Right lobe of liver (tissue), 6 donors: Measurements from ENCODE around the gene DDOST. TPM values are rescaled to one million over a fixed set of nuclear protein-coding genes. Genes with fewer than 3 reads are reported as not detected.
A peak's percentile ranks its signal among the peaks of the same experiment; 100 is the strongest.

Experiments used
- ATAC-seq, 4 donors: fragments of 200-7000 bp; cut with Tn5 transposase; one replicate each; pipeline ENCODE4 v1.9.1; 2020; ENCODE audit warnings: mild to moderate bottlenecking in 4 of 4, moderate library complexity in 4 of 4
- DNase-seq, 3 donors: peaks; one replicate each; pipeline ENCODE4 v3.0.0-alpha.2; 2020
- H3K27ac ChIP-seq, 3 donors: fragments of 200-600 bp; one replicate each; pipeline ENCODE4 v1.8.0; 2022
- H3K27me3 ChIP-seq, 2 donors: fragments of 200-600 bp; one replicate each; pipeline ENCODE4 v1.8.0; 2022
- H3K36me3 ChIP-seq, 4 donors: fragments of 200-600 bp; sonication (generic) in 1 of 4; one replicate each; pipeline versions ENCODE4 v1.5.1 to v1.8.0; 2017 to 2022; ENCODE audit warnings: control low read depth in 1 of 4
- H3K4me1 ChIP-seq, 4 donors: fragments of 200-600 bp; sonication (generic) in 1 of 4; one replicate each; pipeline versions ENCODE4 v1.5.1 to v1.8.0; 2017 to 2022; ENCODE audit warnings: control low read depth in 1 of 4
- H3K4me3 ChIP-seq, 3 donors: fragments of 200-600 bp; one replicate each; pipeline ENCODE4 v1.8.0; 2022
- H3K9me3 ChIP-seq, 4 donors: fragments of 200-600 bp; sonication (generic) in 1 of 4; one replicate each; pipeline versions ENCODE4 v1.5.1 to v1.8.0; 2017 to 2022; ENCODE audit warnings: control low read depth in 1 of 4
- POLR2A ChIP-seq: fragments of 450-650 bp; IDR thresholded peaks from one replicate; pipeline ENCODE4 v1.6.1; 2017; ENCODE audit warnings: antibody characterized with exemption, mild to moderate bottlenecking
- WGBS: methylation state at CpG from one replicate; pipeline ENCODE4 v1.1.6; 2018; ENCODE audit warnings: low coverage, low lambda C conversion rate; ENCODE audit not compliant: insufficient coverage; ENCODE audit errors: missing lambda C conversion rate; 5-methylcytosine and 5-hydroxymethylcytosine counted together
- intact Hi-C, 2 donors: fragments of 100-400 bp; cut with DNase I; formaldehyde crosslinking; loops; one replicate each; pipeline versions ENCODE4 v1.11.2 to v1.14.1; 2022
- total RNA-seq, 6 experiments: library from RNA; depleted of rRNA in 2 of 6; stranded (reverse); fragments of >200 nt in 2 of 6; fragmentation: NEBNext Ultra II Directional in 3 of 6; extraction: Animal tissue kit (Norgen Biotek cat#: 25700) in 3 of 6; gene quantifications; one replicate each; pipeline versions ENCODE4 v1.1.0 to v1.2.4, GENCODE V29; 2016 to 2023
- TF ChIP-seq, protein P1 (sequence below), 4 donors: fragments of 200-600 bp in 3 of 4; fragments of 450-650 bp in 1 of 4; IDR thresholded peaks; one replicate each; pipeline versions ENCODE4 v1.5.1 to v1.8.0; 2016 to 2022; ENCODE audit warnings: antibody characterized with exemption in 4 of 4, mild to moderate bottlenecking in 2 of 4
- donor health status: DM: no; HTN: yes; CAD: no.
- donor health status: DM: no; HTN: no; CAD: no.
- donor health status: DM: no; HTN: no; CAD: no.
- donor health status: DM: no; HTN: yes; CAD: no.
- donor health status: DM: no; HTN: yes; CAD: no.

DDOST gene
- total RNA-seq, 6 experiments from 2014 or later = 53.0 to 132 (median 100) TPM

DNA sequence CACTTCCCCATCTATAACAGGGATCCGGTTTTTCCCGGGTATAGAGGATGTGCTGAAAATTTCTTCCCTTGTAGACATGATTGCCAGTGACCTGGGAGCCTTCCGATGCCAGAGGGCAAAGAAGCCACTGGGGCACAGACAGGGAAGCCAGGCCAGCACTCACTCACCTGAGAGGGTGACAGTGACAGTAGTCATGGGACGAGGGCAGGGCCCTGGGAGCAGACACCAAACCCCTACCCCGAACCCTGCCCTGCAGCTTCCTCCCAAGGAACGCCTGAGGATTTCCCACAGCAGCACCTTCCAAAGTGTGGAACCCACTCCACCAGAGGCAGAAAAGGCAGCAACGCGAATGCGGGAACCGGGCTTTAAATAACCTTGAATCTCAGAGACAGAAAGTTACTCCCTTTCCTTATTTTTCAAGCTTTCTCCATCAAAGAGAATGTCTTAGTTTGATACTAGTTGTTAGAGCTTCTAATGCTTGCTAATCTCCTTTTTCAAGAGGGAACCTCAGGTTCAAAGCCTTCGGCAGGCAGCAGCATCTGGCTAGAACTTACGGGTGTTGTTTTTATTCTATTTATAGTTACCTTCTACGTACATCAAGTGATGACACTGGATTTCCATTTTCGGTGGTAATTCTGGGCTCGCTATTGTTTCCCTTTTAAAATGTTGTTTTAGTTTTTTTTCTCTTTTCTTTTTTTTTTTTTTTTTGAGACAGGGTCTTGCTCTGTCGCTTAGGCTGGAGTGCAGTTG is 2.8 kb downstream of the DDOST start:
- H3K4me3 ChIP-seq = no peak overlapping the region
- peaks cover 0 to 42% (median 22%) of the 10 kb centered on the region in 4 donors for H3K36me3 ChIP-seq
- no peaks in the 10 kb centered on the region for H3K9me3 ChIP-seq
- H3K27ac ChIP-seq = no peak overlapping the region
- 66% methylated on average over 7 of the region's 16 CpGs for WGBS
- peaks cover 0 to 20% (median 9%) of the 10 kb centered on the region in 4 donors for H3K4me1 ChIP-seq
- TF ChIP-seq, protein P1, sequence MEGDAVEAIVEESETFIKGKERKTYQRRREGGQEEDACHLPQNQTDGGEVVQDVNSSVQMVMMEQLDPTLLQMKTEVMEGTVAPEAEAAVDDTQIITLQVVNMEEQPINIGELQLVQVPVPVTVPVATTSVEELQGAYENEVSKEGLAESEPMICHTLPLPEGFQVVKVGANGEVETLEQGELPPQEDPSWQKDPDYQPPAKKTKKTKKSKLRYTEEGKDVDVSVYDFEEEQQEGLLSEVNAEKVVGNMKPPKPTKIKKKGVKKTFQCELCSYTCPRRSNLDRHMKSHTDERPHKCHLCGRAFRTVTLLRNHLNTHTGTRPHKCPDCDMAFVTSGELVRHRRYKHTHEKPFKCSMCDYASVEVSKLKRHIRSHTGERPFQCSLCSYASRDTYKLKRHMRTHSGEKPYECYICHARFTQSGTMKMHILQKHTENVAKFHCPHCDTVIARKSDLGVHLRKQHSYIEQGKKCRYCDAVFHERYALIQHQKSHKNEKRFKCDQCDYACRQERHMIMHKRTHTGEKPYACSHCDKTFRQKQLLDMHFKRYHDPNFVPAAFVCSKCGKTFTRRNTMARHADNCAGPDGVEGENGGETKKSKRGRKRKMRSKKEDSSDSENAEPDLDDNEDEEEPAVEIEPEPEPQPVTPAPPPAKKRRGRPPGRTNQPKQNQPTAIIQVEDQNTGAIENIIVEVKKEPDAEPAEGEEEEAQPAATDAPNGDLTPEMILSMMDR (IDR thresholded peaks at IDR 0.05) = no peak
- TF ChIP-seq POLR2A = no peak
- H3K27me3 ChIP-seq = no peaks in the 10 kb centered on the region
- DNase-seq = no peak
- ATAC-seq = no peak
- intact Hi-C loops = no loop called here

DNA sequence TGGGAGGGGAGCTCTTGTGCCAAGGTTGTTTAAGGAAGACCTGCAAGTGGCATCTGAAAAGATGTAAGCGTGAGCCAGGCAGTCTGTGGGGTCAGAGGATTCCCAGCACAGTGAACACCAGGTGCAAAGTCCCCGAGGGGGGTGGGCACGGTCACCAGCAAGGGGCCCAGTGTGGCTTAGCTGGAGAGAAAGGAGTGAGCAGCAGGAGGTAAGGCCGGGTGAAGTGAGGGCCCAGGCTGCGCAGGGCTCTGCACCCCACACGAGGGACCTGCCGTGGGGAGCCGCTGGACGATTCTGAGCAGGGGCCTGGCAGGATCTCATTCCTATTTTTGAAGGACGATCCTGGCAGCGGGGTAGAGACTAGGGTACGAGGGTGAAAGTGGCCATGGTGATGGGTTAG is 4.1 kb downstream of the DDOST start:
- intact Hi-C loops = no loop called here
- Histone ChIP-seq H3K36me3 (peaks cover 0 to 55% (median 31%) of the 10 kb centered on the region in 4 donors), H3K27me3 (no peaks in the 10 kb centered on the region), H3K9me3 (no peaks in the 10 kb centered on the region), H3K4me3 (no peak overlapping the region), H3K27ac (no peak overlapping the region), H3K4me1 (peaks cover 0 to 18% (median 9%) of the 10 kb centered on the region in 4 donors)
- 30% methylated on average over 2 of the region's 12 CpGs for WGBS
- ATAC-seq = no peak
- TF ChIP-seq, protein P1 (IDR thresholded peaks at IDR 0.05) = no peak
- no peak for TF ChIP-seq POLR2A
- DNase-seq = no peak

DNA sequence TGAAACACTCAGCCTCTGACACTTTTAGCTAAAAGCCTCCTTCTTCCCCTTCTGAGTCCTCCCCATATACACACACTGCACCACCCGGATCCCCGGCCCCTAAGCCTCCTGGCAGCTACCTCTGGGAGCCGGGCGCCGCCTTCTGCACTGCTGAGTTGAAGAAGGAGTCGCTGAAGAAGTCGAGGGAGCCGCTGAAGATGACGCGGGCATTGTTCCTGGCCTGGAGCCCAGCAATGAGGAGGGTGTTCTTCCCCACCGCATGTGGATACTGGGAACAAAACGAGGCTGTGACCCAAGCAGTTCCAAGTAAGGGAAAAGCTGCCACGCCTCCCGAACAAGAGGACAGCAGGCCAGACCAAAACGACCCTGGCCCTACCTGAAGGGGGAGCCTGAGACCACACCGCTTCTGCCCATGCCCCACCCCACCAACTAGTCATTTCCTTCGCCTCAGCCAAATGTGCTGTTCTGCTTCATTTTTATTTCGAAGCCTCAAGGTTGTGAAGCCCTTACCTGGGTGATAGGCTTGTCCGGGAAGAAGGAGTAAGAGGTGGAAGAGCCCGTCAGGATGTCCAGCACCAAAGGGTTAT is 7.0 kb downstream of the DDOST start:
- TF ChIP-seq POLR2A = no peak
- TF ChIP-seq, protein P1 (IDR thresholded peaks at IDR 0.05) = no peak
- Histone ChIP-seq H3K4me1 (peaks cover 0 to 8% (median 1%) of the 10 kb centered on the region in 4 donors), H3K4me3 (no peak overlapping the region), H3K9me3 (no peaks in the 10 kb centered on the region), H3K27ac (no peak overlapping the region), H3K27me3 (no peaks in the 10 kb centered on the region), H3K36me3 (peaks cover 0 to 76% (median 44%) of the 10 kb centered on the region in 4 donors)
- intact Hi-C loops = no loop called here
- ATAC-seq (no peak), DNase-seq (no peak)
- 81% methylated on average over 13 of the region's 20 CpGs for WGBS

DNA sequence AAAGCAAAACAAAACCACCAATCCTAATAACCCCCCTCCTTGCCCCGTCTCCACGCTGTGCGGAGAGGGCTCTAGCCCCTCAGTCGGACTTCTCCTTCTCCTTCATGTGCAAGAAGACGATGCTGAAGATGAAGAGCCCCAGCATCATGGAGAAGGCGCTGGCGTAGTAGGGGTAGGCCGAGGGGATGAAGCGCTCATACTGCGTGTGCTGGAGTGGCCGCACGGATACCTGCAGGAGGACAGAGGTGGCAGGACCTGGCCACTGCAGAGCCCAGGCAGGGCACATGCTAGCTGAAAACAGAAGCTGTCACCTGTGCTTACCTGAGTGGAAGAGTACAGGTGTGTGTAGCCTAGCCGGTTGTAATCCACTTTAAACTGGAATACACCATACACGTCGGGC is 8.9 kb downstream of the DDOST start:
- no peak for ATAC-seq
- intact Hi-C loops = no loop called here

More for the DNA sequence above, 8.9 kb downstream of the DDOST start:
- H3K36me3 ChIP-seq = peaks cover 0 to 91% (median 52%) of the 10 kb centered on the region in 4 donors
- TF ChIP-seq, protein P1 (IDR thresholded peaks at IDR 0.05) = no peak
- no peak for TF ChIP-seq POLR2A
- 95% methylated on average over 13 of the region's 15 CpGs for WGBS
- no peaks in the 10 kb centered on the region for H3K4me1 ChIP-seq
- no peaks in the 10 kb centered on the region for H3K9me3 ChIP-seq
- H3K27me3 ChIP-seq = no peaks in the 10 kb centered on the region
- H3K27ac ChIP-seq = no peak overlapping the region
- no peak overlapping the region for H3K4me3 ChIP-seq
- DNase-seq = peak in 1 of 3 donors; percentile 50
